HL-60 (cell line): ENCODE data around the gene LBH.
"Not testable (repeated sequence)": the region's sequence is repeated elsewhere in the genome, so short reads cannot be mapped to it uniquely, and the experiment has no call there.

Source experiments
- DNase-seq, 2 experiments: peaks; one replicate each; pipeline ENCODE4 v3.0.0-alpha.2; 2010 to 2020; ENCODE audit warnings: low read depth in 1 of 2, low spot score in 1 of 2
- H3K27ac ChIP-seq: fragments of 250-450 bp; sonication (Bioruptor Pico); replicated peaks from 2 replicates; pipeline ENCODE4 v1.5.1; 2020; ENCODE audit warnings: mild to moderate bottlenecking, moderate library complexity
- H3K27me3 ChIP-seq: fragments of 250-450 bp; sonication (Bioruptor Pico); 2 replicates; pipeline ENCODE4 v1.5.1; 2021; ENCODE audit warnings: mild to moderate bottlenecking, moderate library complexity; ENCODE audit not compliant: insufficient read depth, poor library complexity, severe bottlenecking
- H3K4me3 ChIP-seq: replicated peaks from 2 replicates; pipeline ENCODE4 v1.5.1; 2011; ENCODE audit warnings: mild to moderate bottlenecking, control low read depth, low read length; ENCODE audit not compliant: insufficient read depth
- GABPA ChIP-seq: IDR thresholded peaks from 2 replicates; pipeline ENCODE4 v1.6.1; 2012; ENCODE audit warnings: low read depth
- POLR2AphosphoS5 ChIP-seq: IDR thresholded peaks from 2 replicates; pipeline ENCODE4 v1.6.1; 2012; ENCODE audit warnings: low read depth
- SPI1 ChIP-seq: IDR thresholded peaks from 2 replicates; pipeline ENCODE4 v1.6.1; 2012; ENCODE audit warnings: low read depth, mild to moderate bottlenecking, borderline replicate concordance
- TF ChIP-seq, protein P1 (sequence below): IDR thresholded peaks from one replicate; pipeline ENCODE4 v1.5.1; 2011; ENCODE audit warnings: low read length, control low read depth, inconsistent platforms; ENCODE audit not compliant: insufficient read depth
- TF ChIP-seq, protein P2 (sequence below): IDR thresholded peaks from 2 replicates; pipeline ENCODE4 v1.6.1; 2012; ENCODE audit warnings: low read depth; ENCODE audit not compliant: insufficient replicate concordance

The LBH gene

DNA sequence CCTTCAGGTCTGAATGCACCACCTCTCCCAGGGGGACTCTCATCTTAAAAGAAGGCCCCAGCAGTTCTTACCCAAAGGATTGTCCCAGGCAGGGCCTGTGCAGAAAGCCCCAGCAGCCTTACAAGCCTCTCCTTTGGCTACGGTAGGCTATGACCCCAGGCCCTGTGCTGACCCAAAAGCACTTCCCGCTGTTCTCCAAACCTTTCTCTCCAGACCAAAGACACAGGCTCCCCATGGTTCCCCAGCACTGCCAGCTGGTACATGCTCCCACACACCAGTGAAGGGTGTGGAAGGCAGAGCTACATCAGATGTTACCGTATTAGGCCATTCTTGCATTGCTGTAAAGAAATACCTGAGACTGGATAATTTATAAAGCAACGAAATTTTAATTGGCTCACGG is 35.4 kb downstream of the LBH start:
- TF ChIP-seq POLR2AphosphoS5 (no peak), GABPA (no peak), SPI1 (no peak)
- TF ChIP-seq, protein P1, sequence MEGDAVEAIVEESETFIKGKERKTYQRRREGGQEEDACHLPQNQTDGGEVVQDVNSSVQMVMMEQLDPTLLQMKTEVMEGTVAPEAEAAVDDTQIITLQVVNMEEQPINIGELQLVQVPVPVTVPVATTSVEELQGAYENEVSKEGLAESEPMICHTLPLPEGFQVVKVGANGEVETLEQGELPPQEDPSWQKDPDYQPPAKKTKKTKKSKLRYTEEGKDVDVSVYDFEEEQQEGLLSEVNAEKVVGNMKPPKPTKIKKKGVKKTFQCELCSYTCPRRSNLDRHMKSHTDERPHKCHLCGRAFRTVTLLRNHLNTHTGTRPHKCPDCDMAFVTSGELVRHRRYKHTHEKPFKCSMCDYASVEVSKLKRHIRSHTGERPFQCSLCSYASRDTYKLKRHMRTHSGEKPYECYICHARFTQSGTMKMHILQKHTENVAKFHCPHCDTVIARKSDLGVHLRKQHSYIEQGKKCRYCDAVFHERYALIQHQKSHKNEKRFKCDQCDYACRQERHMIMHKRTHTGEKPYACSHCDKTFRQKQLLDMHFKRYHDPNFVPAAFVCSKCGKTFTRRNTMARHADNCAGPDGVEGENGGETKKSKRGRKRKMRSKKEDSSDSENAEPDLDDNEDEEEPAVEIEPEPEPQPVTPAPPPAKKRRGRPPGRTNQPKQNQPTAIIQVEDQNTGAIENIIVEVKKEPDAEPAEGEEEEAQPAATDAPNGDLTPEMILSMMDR, result no peak
- TF ChIP-seq, protein P2, sequence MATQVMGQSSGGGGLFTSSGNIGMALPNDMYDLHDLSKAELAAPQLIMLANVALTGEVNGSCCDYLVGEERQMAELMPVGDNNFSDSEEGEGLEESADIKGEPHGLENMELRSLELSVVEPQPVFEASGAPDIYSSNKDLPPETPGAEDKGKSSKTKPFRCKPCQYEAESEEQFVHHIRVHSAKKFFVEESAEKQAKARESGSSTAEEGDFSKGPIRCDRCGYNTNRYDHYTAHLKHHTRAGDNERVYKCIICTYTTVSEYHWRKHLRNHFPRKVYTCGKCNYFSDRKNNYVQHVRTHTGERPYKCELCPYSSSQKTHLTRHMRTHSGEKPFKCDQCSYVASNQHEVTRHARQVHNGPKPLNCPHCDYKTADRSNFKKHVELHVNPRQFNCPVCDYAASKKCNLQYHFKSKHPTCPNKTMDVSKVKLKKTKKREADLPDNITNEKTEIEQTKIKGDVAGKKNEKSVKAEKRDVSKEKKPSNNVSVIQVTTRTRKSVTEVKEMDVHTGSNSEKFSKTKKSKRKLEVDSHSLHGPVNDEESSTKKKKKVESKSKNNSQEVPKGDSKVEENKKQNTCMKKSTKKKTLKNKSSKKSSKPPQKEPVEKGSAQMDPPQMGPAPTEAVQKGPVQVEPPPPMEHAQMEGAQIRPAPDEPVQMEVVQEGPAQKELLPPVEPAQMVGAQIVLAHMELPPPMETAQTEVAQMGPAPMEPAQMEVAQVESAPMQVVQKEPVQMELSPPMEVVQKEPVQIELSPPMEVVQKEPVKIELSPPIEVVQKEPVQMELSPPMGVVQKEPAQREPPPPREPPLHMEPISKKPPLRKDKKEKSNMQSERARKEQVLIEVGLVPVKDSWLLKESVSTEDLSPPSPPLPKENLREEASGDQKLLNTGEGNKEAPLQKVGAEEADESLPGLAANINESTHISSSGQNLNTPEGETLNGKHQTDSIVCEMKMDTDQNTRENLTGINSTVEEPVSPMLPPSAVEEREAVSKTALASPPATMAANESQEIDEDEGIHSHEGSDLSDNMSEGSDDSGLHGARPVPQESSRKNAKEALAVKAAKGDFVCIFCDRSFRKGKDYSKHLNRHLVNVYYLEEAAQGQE, result no peak
- Histone ChIP-seq H3K4me3 (no peak overlapping the region), H3K27me3 (no peaks in the 10 kb centered on the region), H3K27ac (no peak overlapping the region)
- DNase-seq, result no peak

DNA sequence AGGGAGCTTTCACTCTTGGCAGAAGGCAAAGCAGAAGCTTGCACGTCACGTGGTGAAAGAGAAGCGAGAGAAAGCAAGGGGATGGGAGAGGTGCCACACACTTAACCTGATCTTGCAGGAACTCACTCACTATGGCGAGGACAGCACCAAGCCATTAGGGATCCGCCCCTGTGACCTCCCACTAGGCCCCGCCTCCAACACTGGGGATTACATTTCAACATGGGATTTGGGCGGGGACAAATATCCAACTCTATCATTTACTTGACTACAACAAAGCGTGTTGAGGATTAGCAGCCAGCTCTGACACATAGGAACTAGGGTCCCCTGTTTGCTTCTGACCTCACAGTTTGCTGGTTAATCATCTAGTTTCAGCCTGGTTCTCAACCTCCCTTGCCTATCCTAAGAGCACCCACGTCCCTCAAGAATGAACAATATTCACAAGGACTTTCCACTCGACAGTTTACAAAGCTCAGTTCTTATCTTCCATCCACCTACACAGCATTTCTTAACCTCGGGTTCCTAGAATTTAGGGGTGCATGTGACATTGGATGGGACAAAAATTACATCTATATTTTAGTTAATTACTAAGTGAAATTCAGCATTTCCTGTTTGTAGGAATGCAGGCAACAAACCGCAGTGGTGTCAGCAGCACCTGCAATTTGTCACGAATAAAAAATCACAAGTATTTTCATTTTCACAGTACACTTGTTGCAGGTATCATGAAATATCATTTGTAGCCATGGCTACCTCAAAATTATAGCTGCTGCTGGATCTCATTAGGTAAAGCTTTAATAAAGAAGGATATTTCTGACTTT is 36.0 kb downstream of the LBH start:
- Histone ChIP-seq H3K27ac (no peak overlapping the region), H3K27me3 (no peaks in the 10 kb centered on the region), H3K4me3 (no peak overlapping the region)
- TF ChIP-seq, protein P2, result no peak
- no peak for TF ChIP-seq GABPA
- no peak for TF ChIP-seq SPI1
- no peak for TF ChIP-seq POLR2AphosphoS5
- TF ChIP-seq, protein P1, result no peak
- no peak for DNase-seq

DNA sequence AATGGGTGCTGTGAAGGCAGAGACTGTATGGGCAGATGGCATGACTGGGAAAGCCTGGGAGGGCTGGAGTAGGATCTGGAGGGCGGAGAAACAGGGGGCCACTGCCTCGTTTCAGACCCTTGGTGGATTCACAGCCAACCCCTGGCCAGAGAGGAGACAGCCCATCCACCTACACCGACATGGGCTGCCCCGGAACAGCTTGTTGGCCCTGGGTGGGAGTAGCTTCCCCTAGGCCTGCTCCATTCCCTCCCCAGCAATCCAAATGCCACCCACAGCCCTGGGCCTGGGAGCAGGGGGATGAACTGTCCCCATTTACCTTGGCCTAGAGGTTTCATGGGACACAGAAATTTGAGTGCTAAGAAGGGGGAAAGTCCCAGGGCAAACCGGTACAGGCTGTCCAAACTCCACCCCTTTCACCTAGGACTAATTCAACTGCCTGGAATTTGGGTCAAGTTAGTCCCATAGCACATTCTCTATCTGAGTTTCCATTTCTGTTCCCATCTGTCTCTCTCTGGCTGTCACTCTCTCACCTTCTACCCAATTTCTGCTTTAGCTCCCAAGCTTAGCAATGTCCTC is 37.0 kb downstream of the LBH start:
- H3K27me3 ChIP-seq, result peaks cover 2% of the 10 kb centered on the region
- no peak overlapping the region for H3K27ac ChIP-seq
- no peak for TF ChIP-seq GABPA
- TF ChIP-seq, protein P1, result no peak
- TF ChIP-seq SPI1, result no peak
- TF ChIP-seq, protein P2, result no peak
- no peak for TF ChIP-seq POLR2AphosphoS5
- no peak overlapping the region for H3K4me3 ChIP-seq
- no peak for DNase-seq

DNA sequence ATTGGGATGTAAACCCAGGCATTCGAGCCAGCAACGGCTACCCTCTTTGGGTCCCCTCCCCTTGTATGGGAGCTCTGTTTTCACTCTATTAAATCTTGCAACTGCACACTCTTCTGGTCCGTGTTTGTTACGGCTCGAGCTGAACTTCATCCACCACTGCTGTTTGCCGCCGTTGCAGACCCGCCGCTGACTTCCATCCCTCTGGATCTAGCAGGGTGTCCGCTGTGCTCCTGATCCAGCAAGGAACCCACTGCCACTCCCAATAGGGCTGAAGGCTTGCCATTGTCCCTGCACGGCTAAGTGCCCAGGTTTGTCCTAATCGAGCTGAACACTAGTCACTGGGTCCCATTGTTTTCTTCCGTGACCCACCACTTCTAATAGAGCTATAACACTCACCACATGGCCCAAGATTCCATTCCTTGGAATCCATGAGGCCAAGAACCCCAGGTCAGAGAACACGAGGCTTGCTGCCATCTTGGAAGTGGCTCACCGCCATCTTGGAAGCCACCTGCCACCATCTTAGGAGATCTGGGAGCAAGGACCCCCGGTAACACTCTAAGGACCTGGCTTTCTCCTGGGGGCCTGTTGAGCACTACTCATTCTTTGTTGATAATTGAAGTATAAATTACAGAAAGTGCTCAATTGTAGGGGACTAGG is 37.9 kb downstream of the LBH start:
- not testable (repeated sequence) for H3K4me3 ChIP-seq, DNase-seq, H3K27me3 ChIP-seq, H3K27ac ChIP-seq
